ENCODE data around the gene NKX6-1. TPM values are rescaled to one million over a fixed set of nuclear protein-coding genes. Genes with fewer than 3 reads are reported as not detected.

NKX6-1 gene
- total and polyA plus RNA-seq, 2 donors (not counting 3 experiments of a cell fraction or from before 2014, with no cell fraction given) = not detected

GRCh38 chr4:84530454-84530853 lies 31.4 kb upstream of the NKX6-1 start:
- no peaks in the 10 kb centered on the region for H3K36me3 ChIP-seq (ENCODE audit: control insufficient read depth in 2 of 2, extremely low read depth in 1 of 2, insufficient read depth in 2 of 2, low read length in 2 of 2)
- no peak overlapping the region for H2AFZ ChIP-seq (ENCODE audit: low read depth, low read length)
- no peaks in the 10 kb centered on the region for H3K9me3 ChIP-seq (replicated peaks; ENCODE audit: control insufficient read depth, insufficient read depth, low read length)
- TF ChIP-seq JUN (IDR thresholded peaks at IDR 0.05; ENCODE audit: borderline replicate concordance, insufficient read depth, insufficient read length, low read depth) (no peak), CTCF (IDR thresholded peaks at IDR 0.05; ENCODE audit: extremely low read depth in 1 of 2, insufficient read depth in 1 of 2, low read depth in 1 of 2, low read length in 2 of 2) (no peak)
- no peak overlapping the region for H3K9ac ChIP-seq (replicated peaks; ENCODE audit: extremely low read depth, insufficient read depth, low read length)
- intact Hi-C loops (cut with micrococcal nuclease) = no loop called here
- DNase-seq (ENCODE audit: low read depth, low spot score) (no peak), FAIRE-seq (no peak)
- POLR2A ChIA-PET = no interaction called here
- dilution Hi-C loops (cut with MboI; ENCODE audit: extremely low pct_ligation_motif_present, low sequenced_read_pairs) = no loop called here
- H3K27me3 ChIP-seq (ENCODE audit: control insufficient read depth in 2 of 2, insufficient read depth in 2 of 2, low read length in 2 of 2) = peaks cover 0 to 9% of the 10 kb centered on the region in 2 experiments
- no peaks in the 10 kb centered on the region for H3K79me2 ChIP-seq (ENCODE audit: control insufficient read depth, insufficient read depth, low read length)
- no TSS peak for BruUV-seq (replicated peaks)
- H3K4me3 ChIP-seq (replicated peaks in 1 of 3; ENCODE audit: insufficient read depth in 1 of 3, low read depth in 1 of 3, low read length in 3 of 3) = no peak overlapping the region
- no peak overlapping the region for H3K4me2 ChIP-seq (ENCODE audit: insufficient read depth, low read length)
- CTCF ChIA-PET = interaction anchor here (2.9 to 3.1 kb wide), 2 partner anchors 13 to 885 kb away, joined by 29 to 32 read pairs; no protein-coding TSS in a partner anchor
- no peak overlapping the region for H3K27ac ChIP-seq (ENCODE audit: insufficient read depth, low read depth, low read length)
- H3K4me1 ChIP-seq (ENCODE audit: control insufficient read depth, extremely low read depth, insufficient read depth, low read length) = no peaks in the 10 kb centered on the region
- H3K9me1 ChIP-seq (replicated peaks; ENCODE audit: control insufficient read depth, extremely low read depth, insufficient read depth, low read length) = no peaks in the 10 kb centered on the region
- no peaks in the 10 kb centered on the region for H4K20me1 ChIP-seq (replicated peaks; ENCODE audit: control insufficient read depth, extremely low read depth, insufficient read depth, low read length)

GRCh38 chr4:84529169-84529751 lies 30.2 kb upstream of the NKX6-1 start:
- H3K4me3 ChIP-seq (replicated peaks in 1 of 3; ENCODE audit: insufficient read depth in 1 of 3, low read depth in 1 of 3, low read length in 3 of 3) = no peak overlapping the region
- no peaks in the 10 kb centered on the region for H3K36me3 ChIP-seq (ENCODE audit: control insufficient read depth in 2 of 2, extremely low read depth in 1 of 2, insufficient read depth in 2 of 2, low read length in 2 of 2)
- CTCF ChIA-PET = interaction anchor here (0.6 to 3.1 kb wide), 19 partner anchors 9 to 911 kb away, joined by 3 to 32 read pairs (median 3); no protein-coding TSS in a partner anchor
- H3K4me1 ChIP-seq (ENCODE audit: control insufficient read depth, extremely low read depth, insufficient read depth, low read length) = no peaks in the 10 kb centered on the region
- no TSS peak for BruUV-seq (replicated peaks)
- FAIRE-seq = no peak
- DNase-seq (ENCODE audit: low read depth, low spot score) = peak; percentile 29
- H3K9me3 ChIP-seq (replicated peaks; ENCODE audit: control insufficient read depth, insufficient read depth, low read length) = no peaks in the 10 kb centered on the region
- H3K79me2 ChIP-seq (ENCODE audit: control insufficient read depth, insufficient read depth, low read length) = no peaks in the 10 kb centered on the region
- no peak overlapping the region for H2AFZ ChIP-seq (ENCODE audit: low read depth, low read length)
- dilution Hi-C loops (cut with MboI; ENCODE audit: extremely low pct_ligation_motif_present, low sequenced_read_pairs) = no loop called here
- no peaks in the 10 kb centered on the region for H3K9me1 ChIP-seq (replicated peaks; ENCODE audit: control insufficient read depth, extremely low read depth, insufficient read depth, low read length)
- TF ChIP-seq JUN (IDR thresholded peaks at IDR 0.05; ENCODE audit: borderline replicate concordance, insufficient read depth, insufficient read length, low read depth) = no peak
- TF ChIP-seq CTCF (IDR thresholded peaks at IDR 0.05; ENCODE audit: extremely low read depth in 1 of 2, insufficient read depth in 1 of 2, low read depth in 1 of 2, low read length in 2 of 2) = peak; percentile 36 to 48
- no peak for TF ChIP-seq MYC (IDR thresholded peaks at IDR 0.05; ENCODE audit: low read depth, low read length)
- no peak overlapping the region for H3K9ac ChIP-seq (replicated peaks; ENCODE audit: extremely low read depth, insufficient read depth, low read length)
- POLR2A ChIA-PET = no interaction called here
- intact Hi-C loops (cut with micrococcal nuclease) = no loop called here
- peaks cover 0 to 9% of the 10 kb centered on the region in 2 experiments for H3K27me3 ChIP-seq (ENCODE audit: control insufficient read depth in 2 of 2, insufficient read depth in 2 of 2, low read length in 2 of 2)
- H3K4me2 ChIP-seq (ENCODE audit: insufficient read depth, low read length) = no peak overlapping the region
- H4K20me1 ChIP-seq (replicated peaks; ENCODE audit: control insufficient read depth, extremely low read depth, insufficient read depth, low read length) = no peaks in the 10 kb centered on the region
- H3K27ac ChIP-seq (ENCODE audit: insufficient read depth, low read depth, low read length) = no peak overlapping the region

Data from endothelial cell of umbilical vein (primary cell).